HG02678 (cell line): ENCODE measurements around the gene ZC3H12D.

Experiments used
- ATAC-seq: cut with Tn5 transposase; IDR thresholded peaks from one replicate; pipeline ENCODE4 v1.9.1; 2021; ENCODE audit warnings: mild to moderate bottlenecking, moderate library complexity; ENCODE audit not compliant: unreplicated experiment

ZC3H12D gene

GRCh38 chr6:149419696-149420404 lies 65.0 kb downstream of the ZC3H12D start:
- peak; percentile 51 for ATAC-seq

GRCh38 chr6:149414821-149415220 lies 70.0 kb downstream of the ZC3H12D start:
- no peak for ATAC-seq

GRCh38 chr6:149414009-149414408 lies 70.8 kb downstream of the ZC3H12D start:
- no peak for ATAC-seq

GRCh38 chr6:149410557-149410956 lies 74.3 kb downstream of the ZC3H12D start:
- no peak for ATAC-seq

- ATAC-seq, result no peak
These were observed 75.2 kb downstream of the ZC3H12D start for GRCh38 chr6:149409617-149410016.

GRCh38 chr6:149405823-149406765 lies 78.7 kb downstream of the ZC3H12D start:
- ATAC-seq, result no peak

- ATAC-seq, result no peak
These were observed 81.3 kb downstream of the ZC3H12D start for GRCh38 chr6:149403534-149403933.

GRCh38 chr6:149400050-149400449 lies 84.8 kb downstream of the ZC3H12D start, which contains the start of gene SUMO4:
SUMO4 (plus strand) TSS chr6:149400262; CDS start chr6:149400392, 130 bp downstream.
- no peak for ATAC-seq

- ATAC-seq, result no peak
These were observed 87.4 kb downstream of the ZC3H12D start for GRCh38 chr6:149397384-149397783.
